Measurements from ENCODE around the gene DHRS7B.

- TF ChIP-seq, protein P1, sequence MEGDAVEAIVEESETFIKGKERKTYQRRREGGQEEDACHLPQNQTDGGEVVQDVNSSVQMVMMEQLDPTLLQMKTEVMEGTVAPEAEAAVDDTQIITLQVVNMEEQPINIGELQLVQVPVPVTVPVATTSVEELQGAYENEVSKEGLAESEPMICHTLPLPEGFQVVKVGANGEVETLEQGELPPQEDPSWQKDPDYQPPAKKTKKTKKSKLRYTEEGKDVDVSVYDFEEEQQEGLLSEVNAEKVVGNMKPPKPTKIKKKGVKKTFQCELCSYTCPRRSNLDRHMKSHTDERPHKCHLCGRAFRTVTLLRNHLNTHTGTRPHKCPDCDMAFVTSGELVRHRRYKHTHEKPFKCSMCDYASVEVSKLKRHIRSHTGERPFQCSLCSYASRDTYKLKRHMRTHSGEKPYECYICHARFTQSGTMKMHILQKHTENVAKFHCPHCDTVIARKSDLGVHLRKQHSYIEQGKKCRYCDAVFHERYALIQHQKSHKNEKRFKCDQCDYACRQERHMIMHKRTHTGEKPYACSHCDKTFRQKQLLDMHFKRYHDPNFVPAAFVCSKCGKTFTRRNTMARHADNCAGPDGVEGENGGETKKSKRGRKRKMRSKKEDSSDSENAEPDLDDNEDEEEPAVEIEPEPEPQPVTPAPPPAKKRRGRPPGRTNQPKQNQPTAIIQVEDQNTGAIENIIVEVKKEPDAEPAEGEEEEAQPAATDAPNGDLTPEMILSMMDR (IDR thresholded peaks at IDR 0.05): no peak
- TF ChIP-seq POLR2A (IDR thresholded peaks at IDR 0.05): no peak
Measured at GRCh38 chr17:21201298-21201595, 74.5 kb downstream of the DHRS7B start.

Data from heart left ventricle (tissue), 13 donors.